ENCODE measurements around the gene PGBD1. TPM values are rescaled to one million over a fixed set of nuclear protein-coding genes. Genes with fewer than 3 reads are reported as not detected.

The PGBD1 gene
- total and polyA plus RNA-seq, 4 donors = 0.74 to 3.7 (median 0.97) TPM

GRCh38 chr6:28235912-28236452 is 45.4 kb upstream of the PGBD1 start:
- Histone ChIP-seq H3K27ac (ENCODE audit: low read depth in 1 of 2, low read length in 2 of 2) (no peak overlapping the region), H3K9ac (ENCODE audit: low read depth in 1 of 2, low read length in 2 of 2) (no peak overlapping the region), H3K4me1 (ENCODE audit: control insufficient read depth in 4 of 4, insufficient read depth in 4 of 4, low read length in 3 of 4) (no peaks in the 10 kb centered on the region), H3K9me3 (ENCODE audit: control insufficient read depth in 4 of 4, low read length in 3 of 4) (peaks cover 0 to 5% (median under 1%) of the 10 kb centered on the region in 4 donors), H3K27me3 (ENCODE audit: control insufficient read depth in 4 of 4, insufficient read depth in 4 of 4, low read length in 3 of 4) (no peaks in the 10 kb centered on the region), H3K4me3 (ENCODE audit: low read depth in 1 of 3, low read length in 3 of 3) (no peak overlapping the region), H3K36me3 (ENCODE audit: control insufficient read depth in 4 of 4, insufficient read depth in 3 of 4, low read depth in 1 of 4, low read length in 3 of 4) (peaks cover 1 to 19% (median 13%) of the 10 kb centered on the region in 4 donors)
- TF ChIP-seq NR2F2 (IDR thresholded peaks at IDR 0.05) (no peak), TAF1 (conservative IDR thresholded peaks at IDR 0.05) (no peak), REST (IDR thresholded peaks at IDR 0.05) (no peak), ATF3 (IDR thresholded peaks at IDR 0.05) (no peak), YY1 (IDR thresholded peaks at IDR 0.05) (no peak)
- 85% methylated on average over 3 of the region's 3 CpGs for WGBS
- no peak for DNase-seq (ENCODE audit: low spot score)

GRCh38 chr6:28239636-28240035 is 41.7 kb upstream of the PGBD1 start:
- WGBS = 94% methylated on average over 1 of the region's 1 CpG
- no peak overlapping the region for H3K4me3 ChIP-seq (ENCODE audit: low read depth in 1 of 3, low read length in 3 of 3)

GRCh38 chr6:28240471-28240870 is 40.9 kb upstream of the PGBD1 start:
- no peak for DNase-seq (ENCODE audit: low spot score)
- Histone ChIP-seq H3K4me3 (ENCODE audit: low read depth in 1 of 3, low read length in 3 of 3) (no peak overlapping the region), H3K4me1 (ENCODE audit: control insufficient read depth in 4 of 4, insufficient read depth in 4 of 4, low read length in 3 of 4) (no peaks in the 10 kb centered on the region), H3K9me3 (ENCODE audit: control insufficient read depth in 4 of 4, low read length in 3 of 4) (no peaks in the 10 kb centered on the region), H3K9ac (ENCODE audit: low read depth in 1 of 2, low read length in 2 of 2) (no peak overlapping the region), H3K36me3 (ENCODE audit: control insufficient read depth in 4 of 4, insufficient read depth in 3 of 4, low read depth in 1 of 4, low read length in 3 of 4) (peaks cover 0 to 14% (median 10%) of the 10 kb centered on the region in 4 donors), H3K27me3 (ENCODE audit: control insufficient read depth in 4 of 4, insufficient read depth in 4 of 4, low read length in 3 of 4) (no peaks in the 10 kb centered on the region), H3K27ac (ENCODE audit: low read depth in 1 of 2, low read length in 2 of 2) (no peak overlapping the region)
- WGBS = 97% methylated on average over 1 of the region's 1 CpG
- TF ChIP-seq HNF4G (IDR thresholded peaks at IDR 0.05) = no peak
- no peak for TF ChIP-seq CTCF (IDR thresholded peaks at IDR 0.05; ENCODE audit: low read depth, low read length, missing input control)
- TF ChIP-seq RXRA (IDR thresholded peaks at IDR 0.05) = no peak
- no peak for TF ChIP-seq EGR1 (IDR thresholded peaks at IDR 0.05; ENCODE audit: low read depth in 2 of 2)
- TF ChIP-seq HNF4A (conservative IDR thresholded peaks at IDR 0.05) = no peak
- TF ChIP-seq RAD21 (IDR thresholded peaks at IDR 0.05) = no peak
- TF ChIP-seq REST (IDR thresholded peaks at IDR 0.05) = no peak
- TF ChIP-seq TAF1 (conservative IDR thresholded peaks at IDR 0.05) = no peak
- no peak for TF ChIP-seq ZBTB33 (IDR thresholded peaks at IDR 0.05)
- TF ChIP-seq YY1 (IDR thresholded peaks at IDR 0.05) = no peak
- no peak for TF ChIP-seq MAX (IDR thresholded peaks at IDR 0.05)
- no peak for TF ChIP-seq NR2F2 (IDR thresholded peaks at IDR 0.05)
- TF ChIP-seq ATF3 (IDR thresholded peaks at IDR 0.05) = no peak

More at GRCh38 chr6:28239636-28240035, 41.7 kb upstream of the PGBD1 start:
- Histone ChIP-seq H3K9me3 (ENCODE audit: control insufficient read depth in 4 of 4, low read length in 3 of 4) (no peaks in the 10 kb centered on the region), H3K4me1 (ENCODE audit: control insufficient read depth in 4 of 4, insufficient read depth in 4 of 4, low read length in 3 of 4) (no peaks in the 10 kb centered on the region), H3K27me3 (ENCODE audit: control insufficient read depth in 4 of 4, insufficient read depth in 4 of 4, low read length in 3 of 4) (no peaks in the 10 kb centered on the region), H3K36me3 (ENCODE audit: control insufficient read depth in 4 of 4, insufficient read depth in 3 of 4, low read depth in 1 of 4, low read length in 3 of 4) (peaks cover 0 to 6% (median 1%) of the 10 kb centered on the region in 4 donors), H3K9ac (ENCODE audit: low read depth in 1 of 2, low read length in 2 of 2) (no peak overlapping the region), H3K27ac (ENCODE audit: low read depth in 1 of 2, low read length in 2 of 2) (no peak overlapping the region)
- DNase-seq (ENCODE audit: low spot score) = no peak
- TF ChIP-seq HNF4A (conservative IDR thresholded peaks at IDR 0.05) (no peak), TAF1 (conservative IDR thresholded peaks at IDR 0.05) (no peak), FOXA1 (IDR thresholded peaks at IDR 0.05) (no peak), GABPA (IDR thresholded peaks at IDR 0.05 in 1 of 2, conservative IDR thresholded peaks at IDR 0.05 in 1 of 2) (no peak), NR2F2 (IDR thresholded peaks at IDR 0.05) (no peak)
